T-helper 2 cell (primary cell): ENCODE results near the gene IL1RL1.
A peak's percentile ranks its signal among the peaks of the same experiment; 100 is the strongest.

Source experiments
- DNase-seq, 5 experiments: peaks; one replicate each; pipeline versions ENCODE4 v3.0.0 to v3.0.0-alpha.2; 2012 to 2022

Gene IL1RL1

GRCh38 chr2:102376052-102376591 lies 64.8 kb downstream of the IL1RL1 start:
- no peak for DNase-seq

GRCh38 chr2:102383722-102384121 lies 72.4 kb downstream of the IL1RL1 start:
- no peak for DNase-seq

GRCh38 chr2:102385522-102385921 lies 74.2 kb downstream of the IL1RL1 start:
- DNase-seq = no peak

- DNase-seq = no peak
Measured at GRCh38 chr2:102386004-102386403, 74.6 kb downstream of the IL1RL1 start.

GRCh38 chr2:102386867-102387541 lies 75.6 kb downstream of the IL1RL1 start:
- DNase-seq = no peak

- no peak for DNase-seq
Measured at GRCh38 chr2:102387763-102388546, 76.6 kb downstream of the IL1RL1 start.

- DNase-seq = peak in 2 of 5 experiments; percentile 47 to 73
Measured at GRCh38 chr2:102391565-102391964, 80.2 kb downstream of the IL1RL1 start.

GRCh38 chr2:102392096-102392495 lies 80.7 kb downstream of the IL1RL1 start:
- DNase-seq = no peak

GRCh38 chr2:102392942-102393341 lies 81.6 kb downstream of the IL1RL1 start:
- no peak for DNase-seq

- DNase-seq = no peak
Measured at GRCh38 chr2:102396012-102396411, 84.6 kb downstream of the IL1RL1 start.

- DNase-seq = no peak
Measured at GRCh38 chr2:102397209-102397608, 85.8 kb downstream of the IL1RL1 start.

GRCh38 chr2:102399499-102400141 lies 88.3 kb downstream of the IL1RL1 start:
- no peak for DNase-seq

- DNase-seq = peak in 1 of 5 experiments; percentile 41
Measured at GRCh38 chr2:102401456-102401855, 90.1 kb downstream of the IL1RL1 start.
